OCI-LY7 (cell line): ENCODE results near the gene ARHGEF11. TPM values are rescaled to one million over a fixed set of nuclear protein-coding genes. Genes with fewer than 3 reads are reported as not detected.

Experiments
- BruUV-seq: library from RNA; stranded (reverse); fragments of 400-500 nt; replicated peaks from 2 replicates; lab custom pipeline; 2021; lab: Mats Ljungman, UMichigan
- CTCF ChIA-PET: fragments of 300-600 bp; sonication (Branson Sonifier 250); formaldehyde crosslinking; loops from one replicate; lab custom pipeline; 2022; ENCODE audit warnings: antibody characterized with exemption; ENCODE audit not compliant: unreplicated experiment; lab: Charles Lee
- POLR2A ChIA-PET: fragments of 300-600 bp; sonication (Branson Sonifier 250); formaldehyde crosslinking; loops from one replicate; lab custom pipeline; 2022; ENCODE audit warnings: antibody characterized with exemption; lab: Charles Lee
- DNase-seq: peaks from one replicate; pipeline ENCODE4 v3.0.0-alpha.2; 2015; ENCODE audit warnings: low spot score
- H2AFZ ChIP-seq: fragments of 200-600 bp; sonication (generic), shearing (Covaris generic); 2 replicates; pipeline ENCODE4 v1.6.1; 2014; ENCODE audit warnings: mild to moderate bottlenecking, antibody characterized with exemption, low read length, moderate library complexity
- H3K27ac ChIP-seq: fragments of 200-600 bp; sonication (generic); 2 replicates; pipeline ENCODE4 v1.5.1; 2014; ENCODE audit warnings: mixed run types, low read depth, mild to moderate bottlenecking, moderate library complexity, low read length, inconsistent platforms; ENCODE audit not compliant: poor library complexity, severe bottlenecking
- H3K36me3 ChIP-seq: fragments of 200-600 bp; sonication (generic); 2 replicates; pipeline ENCODE4 v1.6.1; 2014; ENCODE audit warnings: mild to moderate bottlenecking, antibody characterized with exemption, low read length, moderate library complexity, mixed read lengths; ENCODE audit not compliant: insufficient read depth
- H3K4me1 ChIP-seq: fragments of 200-600 bp; sonication (generic); 2 replicates; pipeline ENCODE4 v1.5.1; 2014; ENCODE audit warnings: mild to moderate bottlenecking, low read length; ENCODE audit not compliant: insufficient read depth, poor library complexity, severe bottlenecking
- H3K4me2 ChIP-seq: fragments of 200-600 bp; sonication (generic); 2 replicates; pipeline ENCODE4 v1.6.1; 2014; ENCODE audit warnings: mild to moderate bottlenecking, low read length
- H3K4me3 ChIP-seq: fragments of 200-600 bp; sonication (generic); 2 replicates; pipeline ENCODE4 v1.5.1; 2014; ENCODE audit warnings: mild to moderate bottlenecking, low read depth, low read length; ENCODE audit not compliant: poor library complexity, severe bottlenecking
- H3K79me2 ChIP-seq: fragments of 200-600 bp; sonication (generic); 2 replicates; pipeline ENCODE4 v1.6.1; 2016; ENCODE audit warnings: low read depth, mild to moderate bottlenecking, low read length, moderate library complexity, mixed read lengths; ENCODE audit not compliant: insufficient read depth
- H3K9me2 ChIP-seq: fragments of 200-600 bp; sonication (generic); 2 replicates; pipeline ENCODE4 v1.6.1; 2016; ENCODE audit warnings: mild to moderate bottlenecking, low read length, mixed read lengths; ENCODE audit not compliant: insufficient read depth
- H3K9me3 ChIP-seq: fragments of 200-600 bp; sonication (generic); 2 replicates; pipeline ENCODE4 v1.6.1; 2014; ENCODE audit warnings: mild to moderate bottlenecking, mixed run types, low read length, mixed read lengths
- H4K20me1 ChIP-seq: fragments of 200-600 bp; sonication (generic); 2 replicates; pipeline ENCODE4 v1.6.1; 2014; ENCODE audit warnings: mild to moderate bottlenecking, antibody characterized with exemption, low read length, moderate library complexity, mixed read lengths; ENCODE audit not compliant: insufficient read depth
- EZH2phosphoT487 ChIP-seq: fragments of 200-600 bp; sonication (generic); IDR thresholded peaks from 2 replicates; pipeline ENCODE4 v1.6.1; 2018; ENCODE audit warnings: low read depth, borderline replicate concordance, mild to moderate bottlenecking, mixed run types, antibody characterized with exemption, low read length, moderate library complexity, mixed read lengths
- intact Hi-C: fragments of 100-400 bp; cut with micrococcal nuclease; formaldehyde crosslinking; loops from one replicate; pipeline ENCODE4 v1.10.0; 2022; ENCODE audit not compliant: unreplicated experiment
- total RNA-seq, 2 experiments: library from RNA; depleted of rRNA in 1 of 2; stranded (reverse); fragments of >200 nt in 1 of 2; shearing (Covaris generic) in 1 of 2; gene quantifications; 2 replicates each; pipeline ENCODE4 v1.2.3, GENCODE V29; 2014 to 2022
- TF ChIP-seq, protein P1 (sequence below): fragments of 200-600 bp; sonication (generic); conservative IDR thresholded peaks from 2 replicates; pipeline ENCODE4 v1.5.1; 2014; ENCODE audit warnings: mild to moderate bottlenecking, antibody characterized with exemption, low read length, moderate library complexity, mixed read lengths

Gene ARHGEF11
- total RNA-seq, 2 experiments from 2014 or later: 1.5 to 3.4 TPM

- Histone ChIP-seq H3K79me2 (no peaks in the 10 kb centered on the region), H3K9me3 (no peaks in the 10 kb centered on the region), H3K4me1 (no peaks in the 10 kb centered on the region), H3K27ac (no peak overlapping the region), H4K20me1 (no peaks in the 10 kb centered on the region), H3K9me2 (no peaks in the 10 kb centered on the region), H3K4me3 (no peak overlapping the region), H3K36me3 (no peaks in the 10 kb centered on the region), H3K4me2 (no peak overlapping the region), H2AFZ (no peak overlapping the region)
- CTCF ChIA-PET: no interaction called here
- intact Hi-C loops: no loop called here
- POLR2A ChIA-PET: no interaction called here
- no peak for TF ChIP-seq EZH2phosphoT487
- TF ChIP-seq, protein P1, sequence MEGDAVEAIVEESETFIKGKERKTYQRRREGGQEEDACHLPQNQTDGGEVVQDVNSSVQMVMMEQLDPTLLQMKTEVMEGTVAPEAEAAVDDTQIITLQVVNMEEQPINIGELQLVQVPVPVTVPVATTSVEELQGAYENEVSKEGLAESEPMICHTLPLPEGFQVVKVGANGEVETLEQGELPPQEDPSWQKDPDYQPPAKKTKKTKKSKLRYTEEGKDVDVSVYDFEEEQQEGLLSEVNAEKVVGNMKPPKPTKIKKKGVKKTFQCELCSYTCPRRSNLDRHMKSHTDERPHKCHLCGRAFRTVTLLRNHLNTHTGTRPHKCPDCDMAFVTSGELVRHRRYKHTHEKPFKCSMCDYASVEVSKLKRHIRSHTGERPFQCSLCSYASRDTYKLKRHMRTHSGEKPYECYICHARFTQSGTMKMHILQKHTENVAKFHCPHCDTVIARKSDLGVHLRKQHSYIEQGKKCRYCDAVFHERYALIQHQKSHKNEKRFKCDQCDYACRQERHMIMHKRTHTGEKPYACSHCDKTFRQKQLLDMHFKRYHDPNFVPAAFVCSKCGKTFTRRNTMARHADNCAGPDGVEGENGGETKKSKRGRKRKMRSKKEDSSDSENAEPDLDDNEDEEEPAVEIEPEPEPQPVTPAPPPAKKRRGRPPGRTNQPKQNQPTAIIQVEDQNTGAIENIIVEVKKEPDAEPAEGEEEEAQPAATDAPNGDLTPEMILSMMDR: no peak
- BruUV-seq: no TSS peak
- no peak for DNase-seq
These were observed 5.3 kb upstream of the ARHGEF11 start for GRCh38 chr1:157050836-157051235.

GRCh38 chr1:157047062-157047410 is 1.5 kb upstream of the ARHGEF11 start:
- Histone ChIP-seq H4K20me1 (no peaks in the 10 kb centered on the region), H2AFZ (no peak overlapping the region), H3K4me1 (no peaks in the 10 kb centered on the region), H3K79me2 (no peaks in the 10 kb centered on the region), H3K9me3 (no peaks in the 10 kb centered on the region), H3K4me3 (no peak overlapping the region), H3K9me2 (no peaks in the 10 kb centered on the region), H3K36me3 (no peaks in the 10 kb centered on the region), H3K4me2 (no peak overlapping the region), H3K27ac (no peak overlapping the region)
- intact Hi-C loops: no loop called here
- DNase-seq: no peak
- ChIA-PET CTCF (no interaction called here), POLR2A (no interaction called here)
- BruUV-seq: no TSS peak
- TF ChIP-seq, protein P1: no peak
- no peak for TF ChIP-seq EZH2phosphoT487

GRCh38 chr1:157044326-157044725 is 1.2 kb downstream of the ARHGEF11 start:
- DNase-seq: no peak
- no peak overlapping the region for H3K4me2 ChIP-seq
- H3K36me3 ChIP-seq: no peaks in the 10 kb centered on the region
- no TSS peak for BruUV-seq
- ChIA-PET POLR2A (interaction anchor here (0.7 kb wide), 1 partner anchor 14 kb away, joined by 3 read pairs; no protein-coding TSS in a partner anchor), CTCF (no interaction called here)
- H3K27ac ChIP-seq: no peak overlapping the region
- no peaks in the 10 kb centered on the region for H3K9me3 ChIP-seq
- no peak overlapping the region for H3K4me3 ChIP-seq
- H3K4me1 ChIP-seq: no peaks in the 10 kb centered on the region
- no peaks in the 10 kb centered on the region for H3K9me2 ChIP-seq
- no peak overlapping the region for H2AFZ ChIP-seq
- H4K20me1 ChIP-seq: no peaks in the 10 kb centered on the region
- TF ChIP-seq EZH2phosphoT487: no peak
- TF ChIP-seq, protein P1: no peak
- H3K79me2 ChIP-seq: no peaks in the 10 kb centered on the region
- intact Hi-C loops: no loop called here
